Hepatocyte (in vitro differentiated cells): Measurements from ENCODE around the gene IPMK. TPM values are rescaled to one million over a fixed set of nuclear protein-coding genes. Genes with fewer than 3 reads are reported as not detected.
A peak's percentile ranks its signal among the peaks of the same experiment; 100 is the strongest.
"Not testable (repeated sequence)": the region's sequence is repeated elsewhere in the genome, so short reads cannot be mapped to it uniquely, and the experiment has no call there.

Experiments used
- DNase-seq: peaks from one replicate; pipeline ENCODE4 v3.0.0-alpha.2; 2016; ENCODE audit warnings: low spot score
- H2AFZ ChIP-seq: fragments of 200-600 bp; sonication (generic); 2 replicates; pipeline ENCODE4 v1.6.0; 2016; ENCODE audit warnings: antibody characterized with exemption, mild to moderate bottlenecking
- H3K27ac ChIP-seq: fragments of 200-600 bp; sonication (generic); 2 replicates; pipeline ENCODE4 v1.5.1; 2016; ENCODE audit warnings: mild to moderate bottlenecking
- H3K27me3 ChIP-seq: fragments of 200-600 bp; sonication (generic); 2 replicates; pipeline ENCODE4 v1.6.1; 2016
- H3K36me3 ChIP-seq: fragments of 200-600 bp; sonication (generic); replicated peaks from 2 replicates; pipeline ENCODE4 v1.5.1; 2016; ENCODE audit warnings: low read depth; ENCODE audit not compliant: insufficient read depth
- H3K4me1 ChIP-seq: fragments of 200-600 bp; sonication (generic); 2 replicates; pipeline ENCODE4 v1.5.1; 2016; ENCODE audit warnings: mild to moderate bottlenecking, moderate library complexity; ENCODE audit not compliant: insufficient read depth
- H3K4me2 ChIP-seq: fragments of 200-600 bp; sonication (generic); 2 replicates; pipeline ENCODE4 v1.6.0; 2016
- H3K4me3 ChIP-seq: fragments of 200-600 bp; sonication (generic); 2 replicates; pipeline ENCODE4 v1.5.1; 2016; ENCODE audit warnings: mild to moderate bottlenecking
- H3K79me2 ChIP-seq: fragments of 200-600 bp; sonication (generic); 2 replicates; pipeline ENCODE4 v1.6.0; 2017; ENCODE audit warnings: mild to moderate bottlenecking
- H3K9me2 ChIP-seq: fragments of 200-600 bp; sonication (generic); replicated peaks from 2 replicates; pipeline ENCODE4 v1.6.0; 2017; ENCODE audit warnings: mild to moderate bottlenecking; ENCODE audit not compliant: insufficient read depth
- H3K9me3 ChIP-seq: fragments of 200-600 bp; sonication (generic); 2 replicates; pipeline ENCODE4 v1.5.1; 2016; ENCODE audit warnings: low read depth, mild to moderate bottlenecking
- H4K20me1 ChIP-seq: fragments of 200-600 bp; sonication (generic); 2 replicates; pipeline ENCODE4 v1.6.0; 2016; ENCODE audit warnings: mild to moderate bottlenecking; ENCODE audit not compliant: insufficient read depth, poor library complexity, severe bottlenecking
- EZH2 ChIP-seq: fragments of 200-600 bp; sonication (generic); IDR thresholded peaks from 2 replicates; pipeline ENCODE4 v1.6.1; 2016; ENCODE audit warnings: antibody characterized with exemption, mild to moderate bottlenecking, borderline replicate concordance
- EZH2phosphoT487 ChIP-seq: fragments of 200-600 bp; sonication (generic); IDR thresholded peaks from one replicate; pipeline ENCODE4 v1.6.1; 2018; ENCODE audit warnings: antibody characterized with exemption, mild to moderate bottlenecking, low read depth, moderate library complexity; ENCODE audit not compliant: unreplicated experiment, severe bottlenecking
- WGBS: methylation state at CpG from one replicate; pipeline ENCODE4 v1.1.6; 2016; ENCODE audit warnings: low lambda C conversion rate; ENCODE audit errors: missing lambda C conversion rate; 5-methylcytosine and 5-hydroxymethylcytosine counted together
- polyA plus RNA-seq: library from polyadenylated mRNA; unstranded; fragments of >200 nt; fragmentation: Nextera tagmentation; extraction: Ambion mirVana; gene quantifications from 2 replicates; pipeline ENCODE4 v1.2.1, GENCODE V29; 2016
- total RNA-seq: library from RNA; depleted of rRNA; stranded (reverse); fragments of >200 nt; gene quantifications from 2 replicates; pipeline ENCODE4 v1.2.3, GENCODE V29; 2014
- TF ChIP-seq, protein P1 (sequence below): fragments of 200-600 bp; sonication (generic); IDR thresholded peaks from 2 replicates; pipeline ENCODE4 v1.5.1; 2016; ENCODE audit warnings: antibody characterized with exemption, mild to moderate bottlenecking; ENCODE audit not compliant: poor library complexity

The IPMK gene
- total and polyA plus RNA-seq, 2 experiments from 2014 or later = 2.9 to 17.5 TPM

GRCh38 chr10:58264780-58265179, 2.9 kb downstream of the IPMK start:
- Histone ChIP-seq H3K4me3 (no peak overlapping the region), H3K79me2 (peaks cover 67% of the 10 kb centered on the region), H3K4me1 (peaks cover 7% of the 10 kb centered on the region), H3K4me2 (peak overlapping the region; percentile 87), H3K9me2 (no peaks in the 10 kb centered on the region), H3K27ac (peak overlapping the region; percentile 94), H4K20me1 (no peaks in the 10 kb centered on the region), H3K36me3 (no peaks in the 10 kb centered on the region), H3K9me3 (no peaks in the 10 kb centered on the region), H2AFZ (no peak overlapping the region), H3K27me3 (no peaks in the 10 kb centered on the region)
- 36% methylated on average over 5 of the region's 5 CpGs for WGBS
- no peak for DNase-seq
- TF ChIP-seq, protein P1, sequence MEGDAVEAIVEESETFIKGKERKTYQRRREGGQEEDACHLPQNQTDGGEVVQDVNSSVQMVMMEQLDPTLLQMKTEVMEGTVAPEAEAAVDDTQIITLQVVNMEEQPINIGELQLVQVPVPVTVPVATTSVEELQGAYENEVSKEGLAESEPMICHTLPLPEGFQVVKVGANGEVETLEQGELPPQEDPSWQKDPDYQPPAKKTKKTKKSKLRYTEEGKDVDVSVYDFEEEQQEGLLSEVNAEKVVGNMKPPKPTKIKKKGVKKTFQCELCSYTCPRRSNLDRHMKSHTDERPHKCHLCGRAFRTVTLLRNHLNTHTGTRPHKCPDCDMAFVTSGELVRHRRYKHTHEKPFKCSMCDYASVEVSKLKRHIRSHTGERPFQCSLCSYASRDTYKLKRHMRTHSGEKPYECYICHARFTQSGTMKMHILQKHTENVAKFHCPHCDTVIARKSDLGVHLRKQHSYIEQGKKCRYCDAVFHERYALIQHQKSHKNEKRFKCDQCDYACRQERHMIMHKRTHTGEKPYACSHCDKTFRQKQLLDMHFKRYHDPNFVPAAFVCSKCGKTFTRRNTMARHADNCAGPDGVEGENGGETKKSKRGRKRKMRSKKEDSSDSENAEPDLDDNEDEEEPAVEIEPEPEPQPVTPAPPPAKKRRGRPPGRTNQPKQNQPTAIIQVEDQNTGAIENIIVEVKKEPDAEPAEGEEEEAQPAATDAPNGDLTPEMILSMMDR = no peak
- TF ChIP-seq EZH2phosphoT487 = no peak
- no peak for TF ChIP-seq EZH2

GRCh38 chr10:58262766-58263165, 4.9 kb downstream of the IPMK start:
- H3K4me3 ChIP-seq = no peak overlapping the region
- H3K79me2 ChIP-seq = peaks cover 87% of the 10 kb centered on the region

DNA sequence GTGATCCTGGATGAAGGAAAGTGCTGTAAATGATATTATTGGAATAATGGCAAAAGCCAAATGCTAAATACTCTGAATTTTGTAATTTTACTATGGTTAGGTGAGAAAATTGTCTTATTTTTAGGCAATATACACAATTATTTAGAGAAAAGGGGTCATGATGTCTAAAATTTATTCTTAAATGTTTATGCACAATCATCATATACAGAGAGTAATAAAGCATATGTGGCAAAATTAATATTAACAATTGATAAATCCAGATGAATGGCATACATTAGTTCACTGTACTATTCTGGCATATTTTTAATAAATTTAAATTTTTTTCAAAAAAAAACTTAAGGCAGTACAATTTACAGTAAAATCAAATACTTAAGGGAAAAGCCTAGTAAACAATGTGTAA, 7.4 kb downstream of the IPMK start:
- H3K4me2 ChIP-seq = no peak overlapping the region
- H3K27ac ChIP-seq = no peak overlapping the region
- H3K9me2 ChIP-seq = no peaks in the 10 kb centered on the region
- H3K79me2 ChIP-seq = peaks cover 88% of the 10 kb centered on the region
- H3K9me3 ChIP-seq = no peaks in the 10 kb centered on the region
- no peak overlapping the region for H2AFZ ChIP-seq
- no peak for TF ChIP-seq EZH2
- no peaks in the 10 kb centered on the region for H4K20me1 ChIP-seq
- H3K27me3 ChIP-seq = no peaks in the 10 kb centered on the region
- H3K36me3 ChIP-seq = no peaks in the 10 kb centered on the region
- no peak overlapping the region for H3K4me3 ChIP-seq
- no peak for DNase-seq
- H3K4me1 ChIP-seq = peaks cover 7% of the 10 kb centered on the region

More at GRCh38 chr10:58262766-58263165, 4.9 kb downstream of the IPMK start:
- no peak for DNase-seq
- no peaks in the 10 kb centered on the region for H3K9me3 ChIP-seq
- no peak for TF ChIP-seq EZH2phosphoT487
- TF ChIP-seq, protein P1 = no peak
- no peak for TF ChIP-seq EZH2
- H4K20me1 ChIP-seq = no peaks in the 10 kb centered on the region
- H3K4me1 ChIP-seq = peaks cover 7% of the 10 kb centered on the region
- no peak overlapping the region for H3K4me2 ChIP-seq
- no peaks in the 10 kb centered on the region for H3K27me3 ChIP-seq
- H3K27ac ChIP-seq = no peak overlapping the region
- no peaks in the 10 kb centered on the region for H3K9me2 ChIP-seq
- no peaks in the 10 kb centered on the region for H3K36me3 ChIP-seq
- H2AFZ ChIP-seq = no peak overlapping the region

- H3K36me3 ChIP-seq = no peaks in the 10 kb centered on the region
- no peak overlapping the region for H3K4me2 ChIP-seq
- no peak overlapping the region for H3K27ac ChIP-seq
- H3K9me2 ChIP-seq = no peaks in the 10 kb centered on the region
- no peak overlapping the region for H3K4me3 ChIP-seq
- no peaks in the 10 kb centered on the region for H3K27me3 ChIP-seq
- H3K9me3 ChIP-seq = peaks cover 4% of the 10 kb centered on the region
- no peaks in the 10 kb centered on the region for H4K20me1 ChIP-seq
- H3K4me1 ChIP-seq = peaks cover 2% of the 10 kb centered on the region
- no peak overlapping the region for H2AFZ ChIP-seq
- peaks cover 86% of the 10 kb centered on the region for H3K79me2 ChIP-seq
- WGBS = 96% methylated on average over 4 of the region's 4 CpGs
- TF ChIP-seq, protein P1 = no peak
- TF ChIP-seq EZH2phosphoT487 (no peak), EZH2 (no peak)
- no peak for DNase-seq
These were observed 8.6 kb downstream of the IPMK start for GRCh38 chr10:58258977-58259692.

DNA sequence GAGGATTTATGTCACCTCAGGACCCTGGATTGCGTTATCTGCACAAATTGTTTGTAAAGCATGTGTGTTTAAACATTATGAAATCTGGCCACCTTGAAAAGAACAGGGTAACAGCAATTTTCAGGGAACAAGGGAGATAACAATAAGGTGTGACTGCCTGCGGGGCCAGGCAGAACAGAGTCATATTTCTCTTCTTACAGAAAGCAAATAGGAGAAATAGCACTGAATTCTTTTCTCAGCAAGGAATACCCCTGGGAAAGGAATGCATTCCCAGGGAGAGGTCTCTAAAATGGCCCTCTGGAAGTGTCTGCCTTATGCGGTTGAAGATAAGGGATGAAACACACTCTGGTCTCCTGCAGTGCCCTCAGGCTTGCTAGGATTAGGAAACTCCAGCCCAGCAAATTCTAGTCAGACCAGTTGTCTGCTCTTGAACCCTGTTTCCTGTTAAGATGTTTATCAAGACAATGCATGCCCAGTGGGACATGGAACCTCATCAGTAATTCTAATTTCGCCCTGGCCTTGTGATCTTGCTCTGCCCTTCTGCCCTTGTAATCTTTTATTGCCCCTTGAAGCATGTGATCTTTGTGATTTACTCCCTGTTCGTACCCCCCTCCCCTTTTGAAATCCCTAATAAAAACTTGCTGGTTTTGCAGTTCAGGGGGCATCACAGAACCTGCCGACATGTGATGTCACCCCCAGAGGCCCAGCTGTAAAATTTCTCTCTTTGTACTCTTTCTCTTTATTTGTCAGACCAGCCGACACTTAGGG, 11.5 kb downstream of the IPMK start:
- H3K27me3 ChIP-seq, H3K36me3 ChIP-seq, H3K9me2 ChIP-seq, H3K4me2 ChIP-seq, H2AFZ ChIP-seq, H3K4me3 ChIP-seq, H4K20me1 ChIP-seq, H3K9me3 ChIP-seq, H3K4me1 ChIP-seq, DNase-seq: not testable (repeated sequence)
- H3K79me2 ChIP-seq = peaks cover 73% of the 10 kb centered on the region
- H3K27ac ChIP-seq = peak overlapping the region; percentile 30
- WGBS = 55% methylated on average over 7 of the region's 7 CpGs
